ENCODE measurements around the gene CCDC85C. TPM values are rescaled to one million over a fixed set of nuclear protein-coding genes. Genes with fewer than 3 reads are reported as not detected.

CCDC85C gene
- total and polyA plus RNA-seq, 10 donors: 1.6 to 12.4 (median 8.1) TPM

- Histone ChIP-seq H3K36me3 (no peaks in the 10 kb centered on the region), H3K9me3 (no peaks in the 10 kb centered on the region), H3K27ac (no peak overlapping the region), H3K27me3 (replicated peaks in 1 of 7) (no peaks in the 10 kb centered on the region), H3K4me1 (peaks cover 0 to 62% (median 9%) of the 10 kb centered on the region in 6 donors), H3K4me3 (no peak overlapping the region)
- no peak for DNase-seq
- 83 to 86% (median 84%) methylated on average over 18 of the region's 18 CpGs for WGBS, 5 donors
- intact Hi-C loops (cut with DNase I; ENCODE audit: low total_unique reads): no loop called here
- TF ChIP-seq CTCF (IDR thresholded peaks at IDR 0.05 in 8 of 11, conservative IDR thresholded peaks at IDR 0.05 in 3 of 11) (no peak), POLR2AphosphoS5 (IDR thresholded peaks at IDR 0.05) (no peak), POLR2A (IDR thresholded peaks at IDR 0.05) (no peak)
Measured at GRCh38 chr14:99548255-99548654, 55.8 kb downstream of the CCDC85C start.

GRCh38 chr14:99546234-99546879 is 57.6 kb downstream of the CCDC85C start:
- WGBS, 5 donors: 71 to 76% (median 74%) methylated on average over 13 of the region's 13 CpGs
- no peak for TF ChIP-seq POLR2A (IDR thresholded peaks at IDR 0.05)
- no peak for TF ChIP-seq POLR2AphosphoS5 (IDR thresholded peaks at IDR 0.05)
- TF ChIP-seq CTCF (IDR thresholded peaks at IDR 0.05 in 8 of 11, conservative IDR thresholded peaks at IDR 0.05 in 3 of 11): no peak
- H3K27ac ChIP-seq: no peak overlapping the region
- no peaks in the 10 kb centered on the region for H3K9me3 ChIP-seq
- intact Hi-C loops (cut with DNase I; ENCODE audit: low total_unique reads): no loop called here
- H3K27me3 ChIP-seq (replicated peaks in 1 of 7): no peaks in the 10 kb centered on the region
- no peak overlapping the region for H3K4me3 ChIP-seq
- DNase-seq: no peak
- no peaks in the 10 kb centered on the region for H3K36me3 ChIP-seq
- peaks cover 2 to 69% (median 17%) of the 10 kb centered on the region in 6 donors for H3K4me1 ChIP-seq

- Histone ChIP-seq H3K4me1 (peaks cover 6 to 70% (median 23%) of the 10 kb centered on the region in 6 donors), H3K27ac (peak overlapping the region in 4 of 8 donors; percentile 35 to 47 (median 42)), H3K4me3 (no peak overlapping the region), H3K9me3 (no peaks in the 10 kb centered on the region), H3K36me3 (no peaks in the 10 kb centered on the region), H3K27me3 (replicated peaks in 1 of 7) (no peaks in the 10 kb centered on the region)
- WGBS, 5 donors: 68 to 80% (median 75%) methylated on average over 6 of the region's 6 CpGs
- no peak for DNase-seq
- TF ChIP-seq POLR2AphosphoS5 (IDR thresholded peaks at IDR 0.05): no peak
- TF ChIP-seq POLR2A (IDR thresholded peaks at IDR 0.05): no peak
- TF ChIP-seq CTCF (IDR thresholded peaks at IDR 0.05 in 8 of 11, conservative IDR thresholded peaks at IDR 0.05 in 3 of 11): no peak
- intact Hi-C loops (cut with DNase I; ENCODE audit: low total_unique reads): no loop called here
Measured at GRCh38 chr14:99545586-99545985, 58.4 kb downstream of the CCDC85C start.

- no peaks in the 10 kb centered on the region for H3K9me3 ChIP-seq
- no peak overlapping the region for H3K4me3 ChIP-seq
- peak overlapping the region in 5 of 8 donors; percentile 6 to 47 (median 38) for H3K27ac ChIP-seq
- 54 to 74% (median 67%) methylated on average over 10 to 11 of the region's 11 CpGs for WGBS, 5 donors
- H3K4me1 ChIP-seq: peaks cover 6 to 70% (median 23%) of the 10 kb centered on the region in 6 donors
- no peaks in the 10 kb centered on the region for H3K36me3 ChIP-seq
- TF ChIP-seq CTCF (IDR thresholded peaks at IDR 0.05 in 8 of 11, conservative IDR thresholded peaks at IDR 0.05 in 3 of 11): no peak
- TF ChIP-seq POLR2A (IDR thresholded peaks at IDR 0.05): no peak
- peak; percentile 40 to 66 (median 63) for TF ChIP-seq POLR2AphosphoS5 (IDR thresholded peaks at IDR 0.05)
- DNase-seq: no peak
- intact Hi-C loops (cut with DNase I; ENCODE audit: low total_unique reads): no loop called here
- H3K27me3 ChIP-seq (replicated peaks in 1 of 7): no peaks in the 10 kb centered on the region
Measured at GRCh38 chr14:99544991-99545390, 59.0 kb downstream of the CCDC85C start.

Measured in spleen (tissue), 11 donors.